Calu3 (cell line): ENCODE data around the gene TMEM121B. TPM values are rescaled to one million over a fixed set of nuclear protein-coding genes. Genes with fewer than 3 reads are reported as not detected.

ENCODE experiments used
- BruUV-seq: library from RNA; stranded (reverse); fragments of 400-500 nt; replicated peaks from 2 replicates; lab custom pipeline; 2021; lab: Mats Ljungman, UMichigan
- CTCF ChIA-PET: fragments of 300-600 bp; sonication (Branson Sonifier 250); formaldehyde crosslinking; loops from one replicate; lab custom pipeline; 2022; ENCODE audit warnings: antibody characterized with exemption; lab: Charles Lee
- DNase-seq: peaks from one replicate; pipeline ENCODE4 v3.0.0; 2022
- H3K27ac Mint-ChIP-seq: one replicate; pipeline ENCODE4 v1.8.0; 2022; ENCODE audit warnings: mixed read lengths; ENCODE audit not compliant: unreplicated experiment
- H3K27me3 Mint-ChIP-seq: one replicate; pipeline ENCODE4 v1.8.0; 2022; ENCODE audit warnings: mixed read lengths; ENCODE audit not compliant: unreplicated experiment
- H3K36me3 Mint-ChIP-seq: one replicate; pipeline ENCODE4 v1.8.0; 2022; ENCODE audit warnings: mild to moderate bottlenecking, moderate library complexity, mixed read lengths; ENCODE audit not compliant: insufficient read depth, unreplicated experiment
- H3K4me1 Mint-ChIP-seq: one replicate; pipeline ENCODE4 v1.8.0; 2022; ENCODE audit warnings: mild to moderate bottlenecking, low read depth, mixed read lengths; ENCODE audit not compliant: unreplicated experiment
- H3K4me3 Mint-ChIP-seq: one replicate; pipeline ENCODE4 v1.8.0; 2022; ENCODE audit warnings: mild to moderate bottlenecking, low read depth, moderate library complexity, mixed read lengths; ENCODE audit not compliant: unreplicated experiment
- H3K9me3 Mint-ChIP-seq: one replicate; pipeline ENCODE4 v1.8.0; 2022; ENCODE audit warnings: low read depth, mixed read lengths; ENCODE audit not compliant: unreplicated experiment
- CTCF ChIP-seq: fragments of 200-600 bp; IDR thresholded peaks from one replicate; pipeline ENCODE4 v1.8.0; 2022; ENCODE audit warnings: antibody characterized with exemption; ENCODE audit not compliant: unreplicated experiment
- intact Hi-C: fragments of 100-400 bp; cut with micrococcal nuclease; formaldehyde crosslinking; loops from one replicate; pipeline ENCODE4 v1.10.0; 2022; ENCODE audit not compliant: unreplicated experiment
- total RNA-seq: library from RNA; stranded (reverse); gene quantifications from 2 replicates; pipeline ENCODE4 v1.2.3, GENCODE V29; 2022

Gene TMEM121B
- total RNA-seq, 1 experiment from 2014 or later, result 0.21 TPM

- H3K4me3 Mint-ChIP-seq, result no peak overlapping the region
- H3K4me1 Mint-ChIP-seq, result no peaks in the 10 kb centered on the region
- no peak overlapping the region for H3K27ac Mint-ChIP-seq
- peaks cover under 1% of the 10 kb centered on the region for H3K27me3 Mint-ChIP-seq
- no peaks in the 10 kb centered on the region for H3K9me3 Mint-ChIP-seq
- no peak for TF ChIP-seq CTCF
- no TSS peak for BruUV-seq
- DNase-seq, result no peak
- CTCF ChIA-PET, result interaction anchor here (0.7 kb wide), 1 partner anchor 119 kb away, joined by 3 read pairs; no protein-coding TSS in a partner anchor
- no peaks in the 10 kb centered on the region for H3K36me3 Mint-ChIP-seq
- intact Hi-C loops, result no loop called here
Measured at GRCh38 chr22:17110791-17111550, 10.2 kb downstream of the TMEM121B start.

- TF ChIP-seq CTCF, result no peak
- DNase-seq, result no peak
- CTCF ChIA-PET, result no interaction called here
- H3K27me3 Mint-ChIP-seq, result no peaks in the 10 kb centered on the region
- H3K36me3 Mint-ChIP-seq, result no peaks in the 10 kb centered on the region
- H3K27ac Mint-ChIP-seq, result no peak overlapping the region
- no peaks in the 10 kb centered on the region for H3K4me1 Mint-ChIP-seq
- H3K4me3 Mint-ChIP-seq, result no peak overlapping the region
- no peaks in the 10 kb centered on the region for H3K9me3 Mint-ChIP-seq
- no TSS peak for BruUV-seq
- intact Hi-C loops, result no loop called here
Measured at GRCh38 chr22:17109976-17110375, 11.2 kb downstream of the TMEM121B start.

- Mint-ChIP-seq H3K9me3 (no peaks in the 10 kb centered on the region), H3K27ac (no peak overlapping the region), H3K4me3 (no peak overlapping the region), H3K36me3 (no peaks in the 10 kb centered on the region), H3K27me3 (no peaks in the 10 kb centered on the region), H3K4me1 (no peaks in the 10 kb centered on the region)
- BruUV-seq, result no TSS peak
- DNase-seq, result no peak
- CTCF ChIA-PET, result interaction anchor here (0.7 kb wide), 1 partner anchor 26 kb away, joined by 3 read pairs; no protein-coding TSS in a partner anchor
- intact Hi-C loops, result no loop called here
- no peak for TF ChIP-seq CTCF
Measured at GRCh38 chr22:17109113-17109865, 11.9 kb downstream of the TMEM121B start.

GRCh38 chr22:17108256-17109112, 12.7 kb downstream of the TMEM121B start:
- intact Hi-C loops, result no loop called here
- Mint-ChIP-seq H3K27me3 (no peaks in the 10 kb centered on the region), H3K9me3 (no peaks in the 10 kb centered on the region), H3K27ac (no peak overlapping the region), H3K4me1 (no peaks in the 10 kb centered on the region), H3K36me3 (no peaks in the 10 kb centered on the region), H3K4me3 (no peak overlapping the region)
- CTCF ChIA-PET, result no interaction called here
- BruUV-seq, result no TSS peak
- TF ChIP-seq CTCF, result no peak
- DNase-seq, result no peak
